Measurements from ENCODE around the gene PLXDC2. TPM values are rescaled to one million over a fixed set of nuclear protein-coding genes. Genes with fewer than 3 reads are reported as not detected.
"Not testable (repeated sequence)": the region's sequence is repeated elsewhere in the genome, so short reads cannot be mapped to it uniquely, and the experiment has no call there.

PLXDC2 gene
- total RNA-seq, 1 experiment from 2014 or later: 38.7 TPM

GRCh38 chr10:19767876-19768275 lies 48.4 kb upstream of the PLXDC2 start:
- Histone ChIP-seq H3K23ac (ENCODE audit: insufficient read length, low read depth, low read length) (no peak overlapping the region), H3K27me3 (ENCODE audit: insufficient read depth, low read length) (no peaks in the 10 kb centered on the region), H4K8ac (replicated peaks; ENCODE audit: insufficient read length, low read depth, low read length) (no peak overlapping the region), H3K18ac (ENCODE audit: insufficient read length, low read depth, low read length) (no peak overlapping the region), H3K9me3 (ENCODE audit: control insufficient read depth, low read depth, low read length) (no peaks in the 10 kb centered on the region), H3K14ac (ENCODE audit: insufficient read depth, low read length) (no peak overlapping the region), H3K79me1 (ENCODE audit: insufficient read depth, low read depth, low read length, poor library complexity, severe bottlenecking) (no peaks in the 10 kb centered on the region), H3K4me1 (ENCODE audit: insufficient read depth, low read length) (no peaks in the 10 kb centered on the region), H4K5ac (ENCODE audit: insufficient read length, low read depth, low read length) (no peak overlapping the region), H2BK5ac (ENCODE audit: insufficient read length, low read length) (no peak overlapping the region), H3K56ac (ENCODE audit: insufficient read length, low read depth, low read length) (no peak overlapping the region), H3K23me2 (ENCODE audit: insufficient read length, low read depth, low read length, poor library complexity, severe bottlenecking) (no peaks in the 10 kb centered on the region), H3K9ac (ENCODE audit: extremely low read depth, insufficient read length, low read length) (no peak overlapping the region), H2AFZ (ENCODE audit: low read length) (no peak overlapping the region), H2BK12ac (ENCODE audit: insufficient read length, low read depth, low read length) (no peak overlapping the region), H2BK120ac (ENCODE audit: low read depth, low read length, poor library complexity, severe bottlenecking) (no peak overlapping the region), H2BK15ac (ENCODE audit: low read depth, low read length) (no peak overlapping the region), H4K91ac (ENCODE audit: insufficient read length, low read depth, low read length) (no peak overlapping the region), H3K27ac (ENCODE audit: insufficient read length, low read depth, low read length) (no peak overlapping the region), H3K4me2 (ENCODE audit: insufficient read depth, insufficient read length, low read length) (no peak overlapping the region), H3K4ac (ENCODE audit: low read depth, low read length) (no peak overlapping the region), H3K79me2 (ENCODE audit: insufficient read depth, low read length) (no peaks in the 10 kb centered on the region), H3T11ph (ENCODE audit: low read length) (no peak overlapping the region), H4K20me1 (ENCODE audit: control insufficient read depth, insufficient read depth, insufficient read length) (no peaks in the 10 kb centered on the region), H2BK20ac (ENCODE audit: low read depth, low read length, poor library complexity, severe bottlenecking) (no peak overlapping the region), H2AK5ac (ENCODE audit: insufficient read length, low read length) (no peak overlapping the region)
- Mint-ChIP-seq H3K4me3 (no peak overlapping the region), H3K36me3 (ENCODE audit: insufficient read depth in 1 of 3, low read depth in 3 of 3) (no peaks in the 10 kb centered on the region; a peak in 1 of 7 replicates), H3K9me3 (no peaks in the 10 kb centered on the region), H3K27ac (no peak overlapping the region), H3K4me1 (peaks cover 11 to 12% of the 10 kb centered on the region in 2 experiments), H3K27me3 (ENCODE audit: low read depth) (no peaks in the 10 kb centered on the region; the same call in 1 of the 2 replicates)
- WGBS (ENCODE audit: extremely low coverage, insufficient read length, low lambda C conversion rate): no CpG with 5 or more reads among the region's 7 CpGs
- DNase-seq: peak; percentile 70
- TF ChIP-seq CTCF (conservative IDR thresholded peaks at IDR 0.05): peak; percentile 54; the same call in 2 of the 3 replicates

DNA sequence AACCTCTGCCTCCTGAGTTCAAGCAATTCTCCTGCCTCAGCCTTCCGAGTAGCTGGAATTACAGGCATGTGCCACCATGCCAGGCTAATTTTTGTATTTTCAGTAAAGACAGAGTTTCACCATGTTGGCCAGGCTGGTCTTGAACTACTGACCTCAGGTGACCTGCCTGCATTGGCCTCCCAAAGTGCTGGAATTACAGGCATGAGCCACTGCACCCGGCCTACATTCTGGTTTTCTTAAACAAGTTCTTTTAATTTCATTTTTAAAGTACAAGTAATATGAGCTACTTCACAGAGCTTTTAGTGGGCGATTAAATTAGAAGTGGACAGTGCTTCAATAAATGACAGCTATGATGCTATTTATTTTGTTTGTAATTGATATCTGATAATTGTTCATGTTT lies 46.4 kb upstream of the PLXDC2 start:
- H3K18ac ChIP-seq (ENCODE audit: insufficient read length, low read depth, low read length); H3K36me3 Mint-ChIP-seq (ENCODE audit: insufficient read depth in 1 of 3, low read depth in 3 of 3); H2BK12ac ChIP-seq (ENCODE audit: insufficient read length, low read depth, low read length); H4K8ac ChIP-seq (replicated peaks; ENCODE audit: insufficient read length, low read depth, low read length); H3K9me3 Mint-ChIP-seq; H4K5ac ChIP-seq (ENCODE audit: insufficient read length, low read depth, low read length); H3K27ac Mint-ChIP-seq; H3K79me1 ChIP-seq (ENCODE audit: insufficient read depth, low read depth, low read length, poor library complexity, severe bottlenecking); H3T11ph ChIP-seq (ENCODE audit: low read length); DNase-seq; H3K27me3 ChIP-seq (ENCODE audit: insufficient read depth, low read length); H3K4me3 Mint-ChIP-seq; H3K27ac ChIP-seq (ENCODE audit: insufficient read length, low read depth, low read length); H4K91ac ChIP-seq (ENCODE audit: insufficient read length, low read depth, low read length); H2BK5ac ChIP-seq (ENCODE audit: insufficient read length, low read length); H2AK5ac ChIP-seq (ENCODE audit: insufficient read length, low read length); H3K23ac ChIP-seq (ENCODE audit: insufficient read length, low read depth, low read length); H2AFZ ChIP-seq (ENCODE audit: low read length); H3K14ac ChIP-seq (ENCODE audit: insufficient read depth, low read length); H2BK20ac ChIP-seq (ENCODE audit: low read depth, low read length, poor library complexity, severe bottlenecking); H3K9me3 ChIP-seq (ENCODE audit: control insufficient read depth, low read depth, low read length); H3K4ac ChIP-seq (ENCODE audit: low read depth, low read length); H2BK15ac ChIP-seq (ENCODE audit: low read depth, low read length); H3K4me1 ChIP-seq (ENCODE audit: insufficient read depth, low read length); H3K56ac ChIP-seq (ENCODE audit: insufficient read length, low read depth, low read length); H3K79me2 ChIP-seq (ENCODE audit: insufficient read depth, low read length); H3K9ac ChIP-seq (ENCODE audit: extremely low read depth, insufficient read length, low read length); H3K4me2 ChIP-seq (ENCODE audit: insufficient read depth, insufficient read length, low read length); H3K23me2 ChIP-seq (ENCODE audit: insufficient read length, low read depth, low read length, poor library complexity, severe bottlenecking); H2BK120ac ChIP-seq (ENCODE audit: low read depth, low read length, poor library complexity, severe bottlenecking); H3K27me3 Mint-ChIP-seq (ENCODE audit: low read depth); H4K20me1 ChIP-seq (ENCODE audit: control insufficient read depth, insufficient read depth, insufficient read length): not testable (repeated sequence)
- peaks cover 12% of the 10 kb centered on the region in 2 experiments for H3K4me1 Mint-ChIP-seq
- no CpG with 5 or more reads among the region's 3 CpGs for WGBS (ENCODE audit: extremely low coverage, insufficient read length, low lambda C conversion rate)

All from H9 (cell line).